HepG2 (cell line): Measurements from ENCODE around the gene BICDL2. TPM values are rescaled to one million over a fixed set of nuclear protein-coding genes. Genes with fewer than 3 reads are reported as not detected.

Experiments
- EHMT2 ChIP-seq: fragments of 200-600 bp; sonication (generic); IDR thresholded peaks from 2 replicates; pipeline ENCODE4 v1.7.0; 2017; ENCODE audit warnings: antibody characterized with exemption, low read depth, low read length, borderline replicate concordance
- FIP1L1 ChIP-seq: fragments of 200-400 bp; formaldehyde crosslinking; IDR thresholded peaks from 2 replicates; pipeline ENCODE4 v1.6.1; 2018; ENCODE audit warnings: low read depth, mild to moderate bottlenecking, low read length, moderate library complexity, borderline replicate concordance; ENCODE audit not compliant: insufficient read depth
- KLF16 ChIP-seq, 2 experiments: sonication (generic) in 1 of 2; formaldehyde crosslinking in 1 of 2; IDR thresholded peaks; 2 replicates each; pipeline versions ENCODE4 v1.6.1 to v1.8.0; 2016 to 2023; ENCODE audit warnings: missing genetic modification reagents in 2 of 2, missing compliant biosample characterization in 1 of 2
- KLF9 ChIP-seq: IDR thresholded peaks from 2 replicates; pipeline ENCODE4 v1.6.1; 2016; ENCODE audit warnings: low read depth
- MYPOP ChIP-seq: sonication (generic); formaldehyde crosslinking; IDR thresholded peaks from 2 replicates; pipeline ENCODE4 v1.8.1; 2023; ENCODE audit warnings: mild to moderate bottlenecking, moderate library complexity, missing genetic modification reagents
- NR2F1 ChIP-seq, 2 experiments: fragments of 450-650 bp in 1 of 2; formaldehyde crosslinking in 1 of 2; IDR thresholded peaks; 2 replicates each; pipeline versions ENCODE4 v1.5.0 to v1.6.1; 2016 to 2020; ENCODE audit warnings: mild to moderate bottlenecking in 1 of 2, missing compliant biosample characterization in 1 of 2, missing genetic modification reagents in 1 of 2, moderate library complexity in 1 of 2
- RFXANK ChIP-seq: IDR thresholded peaks from 2 replicates; pipeline ENCODE4 v1.6.1; 2016
- TCF7 ChIP-seq: sonication (generic); IDR thresholded peaks from 2 replicates; pipeline ENCODE4 v1.6.1; 2016; ENCODE audit warnings: antibody characterized with exemption, low read depth
- ZBTB25 ChIP-seq: IDR thresholded peaks from 2 replicates; pipeline ENCODE4 v1.6.1; 2018; ENCODE audit warnings: missing genetic modification reagents
- ZFP82 ChIP-seq: sonication (generic); formaldehyde crosslinking; IDR thresholded peaks from 2 replicates; pipeline ENCODE4 v1.5.1; 2020; ENCODE audit warnings: mild to moderate bottlenecking, missing genetic modification reagents, borderline replicate concordance
- ZNF552 ChIP-seq: sonication (generic); formaldehyde crosslinking; IDR thresholded peaks from 2 replicates; pipeline ENCODE4 v1.9.0; 2022; ENCODE audit warnings: missing genetic modification reagents, mild to moderate bottlenecking, borderline replicate concordance
- polyA plus RNA-seq, 8 experiments: library from polyadenylated mRNA; depleted of rRNA in 3 of 8; stranded (reverse) in 7 of 8; unstranded in 1 of 8; fragments of >200 nt; fragmentation: Illumina TruSeq in 4 of 8; extraction: Trizol in 4 of 8; gene quantifications; 2 replicates each; pipeline versions ENCODE4 v1.2.1 to v1.2.3, GENCODE V29; 2011 to 2016; ENCODE audit warnings: low read depth in 4 of 8, missing spikeins in 1 of 8, mixed read lengths in 1 of 8; ENCODE audit not compliant: insufficient read depth in 1 of 8
- total RNA-seq, 5 experiments: library from RNA; depleted of rRNA; stranded (reverse); fragments of >200 nt; fragmentation: Illumina TruSeq; extraction: Trizol; gene quantifications; 2 replicates each; pipeline ENCODE4 v1.2.3, GENCODE V29; 2016; ENCODE audit warnings: low read depth in 1 of 5
- TF ChIP-seq, protein P1 (sequence below): sonication (generic); formaldehyde crosslinking; IDR thresholded peaks from 2 replicates; pipeline ENCODE4 v1.9.0; 2021; ENCODE audit warnings: mild to moderate bottlenecking, missing genetic modification reagents
- TF ChIP-seq, protein P2 (sequence below): sonication (generic); formaldehyde crosslinking; conservative IDR thresholded peaks from 2 replicates; pipeline ENCODE4 v1.4.0; 2020; ENCODE audit warnings: missing genetic modification reagents
- TF ChIP-seq, protein P3 (sequence below): sonication (generic); formaldehyde crosslinking; IDR thresholded peaks from 2 replicates; pipeline ENCODE4 v1.5.1; 2020; ENCODE audit warnings: mild to moderate bottlenecking, missing genetic modification reagents, moderate library complexity

The BICDL2 gene
- total and polyA plus RNA-seq, 2 of the 13 experiments (the other 11 are each of a cell fraction or from before 2014, with no cell fraction given), result 0.12 TPM; not detected in 1

- TF ChIP-seq, protein P1, sequence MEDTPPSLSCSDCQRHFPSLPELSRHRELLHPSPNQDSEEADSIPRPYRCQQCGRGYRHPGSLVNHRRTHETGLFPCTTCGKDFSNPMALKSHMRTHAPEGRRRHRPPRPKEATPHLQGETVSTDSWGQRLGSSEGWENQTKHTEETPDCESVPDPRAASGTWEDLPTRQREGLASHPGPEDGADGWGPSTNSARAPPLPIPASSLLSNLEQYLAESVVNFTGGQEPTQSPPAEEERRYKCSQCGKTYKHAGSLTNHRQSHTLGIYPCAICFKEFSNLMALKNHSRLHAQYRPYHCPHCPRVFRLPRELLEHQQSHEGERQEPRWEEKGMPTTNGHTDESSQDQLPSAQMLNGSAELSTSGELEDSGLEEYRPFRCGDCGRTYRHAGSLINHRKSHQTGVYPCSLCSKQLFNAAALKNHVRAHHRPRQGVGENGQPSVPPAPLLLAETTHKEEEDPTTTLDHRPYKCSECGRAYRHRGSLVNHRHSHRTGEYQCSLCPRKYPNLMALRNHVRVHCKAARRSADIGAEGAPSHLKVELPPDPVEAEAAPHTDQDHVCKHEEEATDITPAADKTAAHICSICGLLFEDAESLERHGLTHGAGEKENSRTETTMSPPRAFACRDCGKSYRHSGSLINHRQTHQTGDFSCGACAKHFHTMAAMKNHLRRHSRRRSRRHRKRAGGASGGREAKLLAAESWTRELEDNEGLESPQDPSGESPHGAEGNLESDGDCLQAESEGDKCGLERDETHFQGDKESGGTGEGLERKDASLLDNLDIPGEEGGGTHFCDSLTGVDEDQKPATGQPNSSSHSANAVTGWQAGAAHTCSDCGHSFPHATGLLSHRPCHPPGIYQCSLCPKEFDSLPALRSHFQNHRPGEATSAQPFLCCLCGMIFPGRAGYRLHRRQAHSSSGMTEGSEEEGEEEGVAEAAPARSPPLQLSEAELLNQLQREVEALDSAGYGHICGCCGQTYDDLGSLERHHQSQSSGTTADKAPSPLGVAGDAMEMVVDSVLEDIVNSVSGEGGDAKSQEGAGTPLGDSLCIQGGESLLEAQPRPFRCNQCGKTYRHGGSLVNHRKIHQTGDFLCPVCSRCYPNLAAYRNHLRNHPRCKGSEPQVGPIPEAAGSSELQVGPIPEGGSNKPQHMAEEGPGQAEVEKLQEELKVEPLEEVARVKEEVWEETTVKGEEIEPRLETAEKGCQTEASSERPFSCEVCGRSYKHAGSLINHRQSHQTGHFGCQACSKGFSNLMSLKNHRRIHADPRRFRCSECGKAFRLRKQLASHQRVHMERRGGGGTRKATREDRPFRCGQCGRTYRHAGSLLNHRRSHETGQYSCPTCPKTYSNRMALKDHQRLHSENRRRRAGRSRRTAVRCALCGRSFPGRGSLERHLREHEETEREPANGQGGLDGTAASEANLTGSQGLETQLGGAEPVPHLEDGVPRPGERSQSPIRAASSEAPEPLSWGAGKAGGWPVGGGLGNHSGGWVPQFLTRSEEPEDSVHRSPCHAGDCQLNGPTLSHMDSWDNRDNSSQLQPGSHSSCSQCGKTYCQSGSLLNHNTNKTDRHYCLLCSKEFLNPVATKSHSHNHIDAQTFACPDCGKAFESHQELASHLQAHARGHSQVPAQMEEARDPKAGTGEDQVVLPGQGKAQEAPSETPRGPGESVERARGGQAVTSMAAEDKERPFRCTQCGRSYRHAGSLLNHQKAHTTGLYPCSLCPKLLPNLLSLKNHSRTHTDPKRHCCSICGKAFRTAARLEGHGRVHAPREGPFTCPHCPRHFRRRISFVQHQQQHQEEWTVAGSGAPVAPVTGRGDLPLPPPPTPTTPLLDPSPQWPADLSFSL (CRISPR knock-in tag), result no peak
- TF ChIP-seq NR2F1 (CRISPR knock-in tag; IDR thresholded peaks at IDR 0.05) (no peak), ZBTB25 (no peak), ZFP82 (CRISPR knock-in tag) (peak; percentile 50; the same call in 1 of the 2 replicates), FIP1L1 (no peak), MYPOP (0 out of 2 replicates have a peak, but pooled peaks have one; percentile 21), TCF7 (no peak), RFXANK (no peak), ZNF552 (CRISPR knock-in tag) (no peak), KLF9 (CRISPR knock-in tag) (no peak), EHMT2 (no peak), KLF16 (CRISPR knock-in tag; IDR thresholded peaks at IDR 0.05) (peak in 1 of 2 experiments; percentile 10; a peak in 1 of 4 replicates)
- TF ChIP-seq, protein P2, sequence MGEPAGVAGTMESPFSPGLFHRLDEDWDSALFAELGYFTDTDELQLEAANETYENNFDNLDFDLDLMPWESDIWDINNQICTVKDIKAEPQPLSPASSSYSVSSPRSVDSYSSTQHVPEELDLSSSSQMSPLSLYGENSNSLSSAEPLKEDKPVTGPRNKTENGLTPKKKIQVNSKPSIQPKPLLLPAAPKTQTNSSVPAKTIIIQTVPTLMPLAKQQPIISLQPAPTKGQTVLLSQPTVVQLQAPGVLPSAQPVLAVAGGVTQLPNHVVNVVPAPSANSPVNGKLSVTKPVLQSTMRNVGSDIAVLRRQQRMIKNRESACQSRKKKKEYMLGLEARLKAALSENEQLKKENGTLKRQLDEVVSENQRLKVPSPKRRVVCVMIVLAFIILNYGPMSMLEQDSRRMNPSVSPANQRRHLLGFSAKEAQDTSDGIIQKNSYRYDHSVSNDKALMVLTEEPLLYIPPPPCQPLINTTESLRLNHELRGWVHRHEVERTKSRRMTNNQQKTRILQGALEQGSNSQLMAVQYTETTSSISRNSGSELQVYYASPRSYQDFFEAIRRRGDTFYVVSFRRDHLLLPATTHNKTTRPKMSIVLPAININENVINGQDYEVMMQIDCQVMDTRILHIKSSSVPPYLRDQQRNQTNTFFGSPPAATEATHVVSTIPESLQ, result no peak
- TF ChIP-seq, protein P3, sequence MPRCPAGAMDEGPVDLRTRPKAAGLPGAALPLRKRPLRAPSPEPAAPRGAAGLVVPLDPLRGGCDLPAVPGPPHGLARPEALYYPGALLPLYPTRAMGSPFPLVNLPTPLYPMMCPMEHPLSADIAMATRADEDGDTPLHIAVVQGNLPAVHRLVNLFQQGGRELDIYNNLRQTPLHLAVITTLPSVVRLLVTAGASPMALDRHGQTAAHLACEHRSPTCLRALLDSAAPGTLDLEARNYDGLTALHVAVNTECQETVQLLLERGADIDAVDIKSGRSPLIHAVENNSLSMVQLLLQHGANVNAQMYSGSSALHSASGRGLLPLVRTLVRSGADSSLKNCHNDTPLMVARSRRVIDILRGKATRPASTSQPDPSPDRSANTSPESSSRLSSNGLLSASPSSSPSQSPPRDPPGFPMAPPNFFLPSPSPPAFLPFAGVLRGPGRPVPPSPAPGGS (CRISPR knock-in tag), result peak; percentile 83; the same call in 1 of the 2 replicates
These were observed 56.2 kb downstream of the BICDL2 start, which contains the start of gene PKMYT1 (continued) for GRCh38 chr16:2980227-2981176.
